Mammary epithelial cell (primary cell): ENCODE results near the gene GHRL.

Experiments
- EZH2 ChIP-seq: IDR thresholded peaks from 2 replicates; pipeline ENCODE4 v1.6.1; 2012; ENCODE audit warnings: low read length, inconsistent platforms, borderline replicate concordance
- TF ChIP-seq, protein P1 (sequence below), 2 donors: IDR thresholded peaks in 1 of 2; conservative IDR thresholded peaks in 1 of 2; 2 replicates each; pipeline ENCODE4 v1.5.1; 2011 to 2012; ENCODE audit warnings: inconsistent platforms in 2 of 2, low read length in 2 of 2, mild to moderate bottlenecking in 2 of 2, control low read depth in 1 of 2, low read depth in 1 of 2; ENCODE audit not compliant: insufficient read depth in 1 of 2; ENCODE audit errors: extremely low read depth in 1 of 2

GRCh38 chr3:10279384-10280176, 13.2 kb downstream of the GHRL start:
- TF ChIP-seq, protein P1, sequence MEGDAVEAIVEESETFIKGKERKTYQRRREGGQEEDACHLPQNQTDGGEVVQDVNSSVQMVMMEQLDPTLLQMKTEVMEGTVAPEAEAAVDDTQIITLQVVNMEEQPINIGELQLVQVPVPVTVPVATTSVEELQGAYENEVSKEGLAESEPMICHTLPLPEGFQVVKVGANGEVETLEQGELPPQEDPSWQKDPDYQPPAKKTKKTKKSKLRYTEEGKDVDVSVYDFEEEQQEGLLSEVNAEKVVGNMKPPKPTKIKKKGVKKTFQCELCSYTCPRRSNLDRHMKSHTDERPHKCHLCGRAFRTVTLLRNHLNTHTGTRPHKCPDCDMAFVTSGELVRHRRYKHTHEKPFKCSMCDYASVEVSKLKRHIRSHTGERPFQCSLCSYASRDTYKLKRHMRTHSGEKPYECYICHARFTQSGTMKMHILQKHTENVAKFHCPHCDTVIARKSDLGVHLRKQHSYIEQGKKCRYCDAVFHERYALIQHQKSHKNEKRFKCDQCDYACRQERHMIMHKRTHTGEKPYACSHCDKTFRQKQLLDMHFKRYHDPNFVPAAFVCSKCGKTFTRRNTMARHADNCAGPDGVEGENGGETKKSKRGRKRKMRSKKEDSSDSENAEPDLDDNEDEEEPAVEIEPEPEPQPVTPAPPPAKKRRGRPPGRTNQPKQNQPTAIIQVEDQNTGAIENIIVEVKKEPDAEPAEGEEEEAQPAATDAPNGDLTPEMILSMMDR (conservative IDR thresholded peaks at IDR 0.05 in 1 of 2, IDR thresholded peaks at IDR 0.05 in 1 of 2; ENCODE audit: extremely low read depth in 1 of 2, insufficient read depth in 1 of 2, low read depth in 1 of 2, low read length in 2 of 2), result no peak
- TF ChIP-seq EZH2, result no peak
